OCI-LY1 (cell line): ENCODE measurements around the gene SPNS2.
A peak's percentile ranks its signal among the peaks of the same experiment; 100 is the strongest.

Experiments
- H2AFZ ChIP-seq: fragments of 200-600 bp; sonication (generic), shearing (Covaris generic); 2 replicates; pipeline ENCODE4 v1.6.0; 2014; ENCODE audit warnings: antibody characterized with exemption, mild to moderate bottlenecking, low read length
- H3F3A ChIP-seq: fragments of 200-600 bp; sonication (generic), shearing (Covaris generic); 2 replicates; pipeline ENCODE4 v1.6.0; 2014; ENCODE audit warnings: mild to moderate bottlenecking, antibody characterized with exemption, low read length, moderate library complexity; ENCODE audit not compliant: insufficient read depth
- H3K27ac ChIP-seq: fragments of 200-600 bp; sonication (generic); 2 replicates; pipeline ENCODE4 v1.5.1; 2014; ENCODE audit warnings: low read length, mixed run types, mild to moderate bottlenecking, low read depth; ENCODE audit not compliant: poor library complexity, severe bottlenecking
- H3K27me3 ChIP-seq: fragments of 200-600 bp; sonication (generic); 2 replicates; pipeline ENCODE4 v1.6.0; 2014; ENCODE audit warnings: antibody characterized with exemption, mild to moderate bottlenecking, low read length, moderate library complexity; ENCODE audit not compliant: insufficient read depth
- H3K36me3 ChIP-seq: fragments of 200-600 bp; sonication (generic); 2 replicates; pipeline ENCODE4 v1.6.1; 2014; ENCODE audit warnings: mild to moderate bottlenecking, antibody characterized with exemption, low read length, moderate library complexity, mixed read lengths; ENCODE audit not compliant: insufficient read depth
- H3K4me1 ChIP-seq: fragments of 200-600 bp; sonication (generic); 2 replicates; pipeline ENCODE4 v1.5.1; 2014; ENCODE audit warnings: mild to moderate bottlenecking, low read length, moderate library complexity; ENCODE audit not compliant: insufficient read depth, severe bottlenecking
- H3K4me2 ChIP-seq: fragments of 200-600 bp; sonication (generic), shearing (Covaris generic); 2 replicates; pipeline ENCODE4 v1.6.1; 2014; ENCODE audit warnings: low read length
- H3K4me3 ChIP-seq: fragments of 200-600 bp; sonication (generic); 2 replicates; pipeline ENCODE4 v1.5.1; 2014; ENCODE audit warnings: low read length, low read depth, mild to moderate bottlenecking, mixed read lengths; ENCODE audit not compliant: poor library complexity, severe bottlenecking
- H3K79me2 ChIP-seq: fragments of 200-600 bp; shearing (Covaris generic); 2 replicates; pipeline ENCODE4 v1.6.1; 2016; ENCODE audit warnings: mixed run types, low read length, mixed read lengths; ENCODE audit not compliant: insufficient read depth
- H3K9ac ChIP-seq: fragments of 200-600 bp; sonication (generic), shearing (Covaris generic); 2 replicates; pipeline ENCODE4 v1.6.1; 2014; ENCODE audit warnings: mild to moderate bottlenecking, low read length, mixed read lengths
- H3K9me2 ChIP-seq: fragments of 200-600 bp; sonication (generic), shearing (Covaris generic); 2 replicates; pipeline ENCODE4 v1.6.1; 2014; ENCODE audit warnings: low read depth, mild to moderate bottlenecking, low read length, mixed read lengths
- H3K9me3 ChIP-seq: fragments of 200-600 bp; shearing (Covaris generic); 2 replicates; pipeline ENCODE4 v1.6.1; 2014; ENCODE audit warnings: low read length, mixed read lengths
- H4K20me1 ChIP-seq: fragments of 200-600 bp; sonication (generic), shearing (Covaris generic); 2 replicates; pipeline ENCODE4 v1.6.0; 2016; ENCODE audit warnings: mild to moderate bottlenecking, low read length; ENCODE audit not compliant: insufficient read depth
- CTCF ChIP-seq: fragments of 200-600 bp; sonication (generic), shearing (Covaris generic); IDR thresholded peaks from 2 replicates; pipeline ENCODE4 v1.5.1; 2017; ENCODE audit warnings: mild to moderate bottlenecking, antibody characterized with exemption, low read length, moderate library complexity, mixed read lengths
- EZH2 ChIP-seq: fragments of 200-600 bp; sonication (generic), shearing (Covaris generic); IDR thresholded peaks from 2 replicates; pipeline ENCODE4 v1.8.0; 2017; ENCODE audit warnings: borderline replicate concordance, mixed run types, mild to moderate bottlenecking, antibody characterized with exemption, low read length, moderate library complexity, mixed read lengths

SPNS2 gene

DNA sequence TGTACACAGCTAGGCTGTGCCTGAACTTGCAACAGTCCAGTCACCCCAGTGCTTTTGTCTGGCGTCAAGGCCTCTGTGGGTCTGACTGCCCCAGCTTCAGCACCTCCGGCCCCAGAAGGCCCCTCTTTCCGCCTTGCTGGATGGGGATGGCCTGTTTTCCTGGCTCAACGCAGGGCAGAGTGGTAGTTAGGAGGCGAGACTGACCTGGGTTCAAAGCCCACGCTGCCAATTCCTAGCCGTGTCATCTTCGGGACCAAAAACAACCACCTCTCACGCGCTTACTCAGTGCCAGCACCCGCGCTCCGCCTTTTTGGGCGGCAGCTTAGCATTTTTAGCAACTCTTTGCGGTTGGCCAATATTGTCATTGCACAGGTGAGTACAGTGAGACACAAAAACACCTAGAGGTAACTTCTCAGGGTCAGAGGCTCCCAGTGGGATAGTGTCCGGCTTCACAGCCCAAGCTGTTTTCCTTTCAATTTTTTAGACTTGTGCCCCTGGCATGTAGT lies 51.9 kb downstream of the SPNS2 start:
- H3K9me3 ChIP-seq, result no peaks in the 10 kb centered on the region
- peaks cover 14% of the 10 kb centered on the region for H3K4me1 ChIP-seq
- H3K36me3 ChIP-seq, result peaks cover 83% of the 10 kb centered on the region
- no peaks in the 10 kb centered on the region for H3K9me2 ChIP-seq
- no peak for TF ChIP-seq CTCF
- no peak for TF ChIP-seq EZH2
- no peak overlapping the region for H3K9ac ChIP-seq
- H3F3A ChIP-seq, result no peaks in the 10 kb centered on the region
- no peak overlapping the region for H3K4me2 ChIP-seq
- no peak overlapping the region for H3K27ac ChIP-seq
- H4K20me1 ChIP-seq, result no peaks in the 10 kb centered on the region
- no peak overlapping the region for H3K4me3 ChIP-seq
- no peak overlapping the region for H2AFZ ChIP-seq
- H3K27me3 ChIP-seq, result no peaks in the 10 kb centered on the region
- H3K79me2 ChIP-seq, result peaks cover 18% of the 10 kb centered on the region

DNA sequence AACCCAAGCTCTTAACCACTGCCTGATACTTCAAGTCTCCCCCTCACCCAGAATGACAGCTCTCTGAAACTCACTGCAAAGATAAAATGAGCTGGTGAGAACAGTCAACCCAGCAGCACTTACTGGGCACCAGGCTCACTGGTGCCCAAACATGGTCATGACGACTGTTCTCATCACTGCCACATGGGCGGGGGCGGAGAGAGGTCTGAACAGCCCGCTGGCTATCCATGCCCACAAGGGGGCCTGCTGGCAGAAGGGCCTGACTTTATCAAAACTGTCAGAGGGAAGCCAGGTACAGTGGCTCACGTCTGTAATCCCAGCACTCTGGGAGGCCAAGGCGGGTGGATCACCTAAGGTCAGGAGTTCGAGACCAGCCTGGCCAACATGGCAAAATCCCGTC lies 52.5 kb downstream of the SPNS2 start:
- Histone ChIP-seq H3K79me2 (peaks cover 18% of the 10 kb centered on the region), H3K4me3 (no peak overlapping the region), H3K4me1 (peaks cover 20% of the 10 kb centered on the region), H3K9me3 (no peaks in the 10 kb centered on the region), H4K20me1 (no peaks in the 10 kb centered on the region), H3K4me2 (no peak overlapping the region), H3F3A (no peaks in the 10 kb centered on the region), H3K27ac (no peak overlapping the region), H3K9ac (no peak overlapping the region), H2AFZ (no peak overlapping the region), H3K27me3 (no peaks in the 10 kb centered on the region), H3K9me2 (no peaks in the 10 kb centered on the region), H3K36me3 (peaks cover 77% of the 10 kb centered on the region)
- TF ChIP-seq EZH2, result no peak
- peak; percentile 23; the same call in 1 of the 2 replicates for TF ChIP-seq CTCF

DNA sequence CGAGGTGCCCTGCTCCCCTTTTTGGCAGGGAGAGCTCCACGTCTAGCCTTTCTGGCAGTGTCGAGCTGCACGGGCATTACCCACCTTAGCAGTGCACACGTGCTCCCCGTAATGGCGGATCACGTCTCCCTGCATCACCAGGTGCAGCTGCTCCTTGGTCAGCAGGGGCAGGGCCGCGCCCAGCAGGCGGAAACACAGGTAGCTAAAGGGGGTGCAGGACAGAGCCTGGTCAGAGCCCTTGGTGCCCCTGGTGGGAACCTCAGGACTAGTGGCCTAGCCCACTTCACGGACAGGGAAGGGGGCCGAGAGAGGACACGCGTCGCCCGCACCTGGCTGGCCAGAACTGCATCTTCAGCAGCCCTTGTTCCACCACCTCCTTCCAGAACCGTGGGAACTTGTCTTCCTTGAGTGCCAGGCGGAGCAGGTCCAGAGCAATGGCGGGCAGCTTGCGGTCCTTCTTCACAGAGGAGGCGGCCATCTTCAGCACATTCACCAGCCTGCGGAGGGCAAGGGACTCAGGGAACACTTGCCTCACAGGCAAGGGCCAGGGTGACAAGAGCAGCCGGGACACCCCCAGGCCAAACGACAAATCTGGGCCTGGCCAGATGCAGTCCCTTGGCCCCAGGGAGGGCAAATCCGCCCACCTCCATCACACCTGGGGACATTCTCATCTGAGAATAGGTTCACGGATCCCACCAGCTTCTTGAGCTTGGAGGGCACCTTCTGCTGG lies 53.3 kb downstream of the SPNS2 start:
- H3K9ac ChIP-seq, result no peak overlapping the region
- H4K20me1 ChIP-seq, result no peaks in the 10 kb centered on the region
- H3K9me3 ChIP-seq, result no peaks in the 10 kb centered on the region
- H3K79me2 ChIP-seq, result peaks cover 18% of the 10 kb centered on the region
- peaks cover 69% of the 10 kb centered on the region for H3K36me3 ChIP-seq
- H3K27ac ChIP-seq, result no peak overlapping the region
- no peaks in the 10 kb centered on the region for H3F3A ChIP-seq
- H3K4me3 ChIP-seq, result no peak overlapping the region
- peaks cover 25% of the 10 kb centered on the region for H3K4me1 ChIP-seq
- H3K27me3 ChIP-seq, result no peaks in the 10 kb centered on the region
- no peak overlapping the region for H2AFZ ChIP-seq
- H3K4me2 ChIP-seq, result no peak overlapping the region
- no peaks in the 10 kb centered on the region for H3K9me2 ChIP-seq
- TF ChIP-seq EZH2, result no peak
- TF ChIP-seq CTCF, result no peak
